Activated CD8-positive, alpha-beta T cell treated with anti-CD3 and anti-CD28 coated beads, Interleukin-2, amount 10 ng/mL, durations not matched to agents 7 days and 5 days (primary cell): ENCODE data around the gene FBXO21. TPM values are rescaled to one million over a fixed set of nuclear protein-coding genes. Genes with fewer than 3 reads are reported as not detected.
"Not testable (repeated sequence)": the region's sequence is repeated elsewhere in the genome, so short reads cannot be mapped to it uniquely, and the experiment has no call there.

Experiments used
- ATAC-seq: fragments of 150-1000 bp; cut with Tn5 transposase; one replicate; pipeline ENCODE4 v1.10.0; 2021; ENCODE audit warnings: moderate library complexity
- CTCF ChIA-PET: fragments of 350-600 bp; sonication (Branson Sonifier 250); formaldehyde crosslinking; loops from one replicate; lab custom pipeline; 2021; ENCODE audit warnings: antibody characterized with exemption; lab: Charles Lee
- POLR2A ChIA-PET: fragments of 350-600 bp; sonication (Branson Sonifier 250); formaldehyde crosslinking; loops from one replicate; lab custom pipeline; 2021; ENCODE audit warnings: antibody characterized with exemption; lab: Charles Lee
- DNase-seq: peaks from one replicate; pipeline ENCODE4 v3.0.0-alpha.2; 2020
- H3K27ac Mint-ChIP-seq: one replicate; pipeline ENCODE4 v1.8.0; 2021; ENCODE audit warnings: mild to moderate bottlenecking, mixed read lengths
- H3K27me3 Mint-ChIP-seq: one replicate; pipeline ENCODE4 v1.8.0; 2021; ENCODE audit warnings: low read depth, mixed read lengths
- H3K36me3 Mint-ChIP-seq: one replicate; pipeline ENCODE4 v1.8.0; 2021; ENCODE audit warnings: low read depth, mixed read lengths
- H3K4me1 Mint-ChIP-seq: one replicate; pipeline ENCODE4 v1.8.0; 2021; ENCODE audit warnings: low read depth, mixed read lengths
- H3K4me3 Mint-ChIP-seq: one replicate; pipeline ENCODE4 v1.8.0; 2021; ENCODE audit warnings: mild to moderate bottlenecking, mixed read lengths
- H3K9me3 Mint-ChIP-seq: one replicate; pipeline ENCODE4 v1.8.0; 2022; ENCODE audit warnings: mixed read lengths; ENCODE audit not compliant: insufficient read depth
- total RNA-seq, 2 experiments: library from RNA; stranded (reverse); gene quantifications; one replicate each; pipeline ENCODE4 v1.2.3, GENCODE V29; 2021

FBXO21 gene
- total RNA-seq, 2 experiments from 2014 or later = 26.3 to 29.6 TPM

- CTCF ChIA-PET = no interaction called here
- H3K27me3 Mint-ChIP-seq = peaks cover 7% of the 10 kb centered on the region
- no peak overlapping the region for H3K4me3 Mint-ChIP-seq
- no peak for DNase-seq
- POLR2A ChIA-PET = no interaction called here
- H3K4me1 Mint-ChIP-seq = no peaks in the 10 kb centered on the region
- H3K36me3 Mint-ChIP-seq = no peaks in the 10 kb centered on the region
- ATAC-seq = no peak
- no peak overlapping the region for H3K27ac Mint-ChIP-seq
- no peaks in the 10 kb centered on the region for H3K9me3 Mint-ChIP-seq
Measured at GRCh38 chr12:117214797-117215196, 24.5 kb upstream of the FBXO21 start.

- ChIA-PET POLR2A (no interaction called here), CTCF (interaction anchor here (0.7 to 1.8 kb wide), 6 partner anchors 11 to 1406 kb away, joined by 3 to 6 read pairs (median 3); no protein-coding TSS in a partner anchor)
- Mint-ChIP-seq H3K36me3 (no peaks in the 10 kb centered on the region), H3K4me1 (no peaks in the 10 kb centered on the region), H3K9me3 (no peaks in the 10 kb centered on the region), H3K4me3 (no peak overlapping the region), H3K27me3 (peaks cover 6% of the 10 kb centered on the region), H3K27ac (no peak overlapping the region)
- ATAC-seq (no peak), DNase-seq (no peak)
Measured at GRCh38 chr12:117213295-117213808, 23.1 kb upstream of the FBXO21 start.

- no peaks in the 10 kb centered on the region for H3K4me1 Mint-ChIP-seq
- H3K36me3 Mint-ChIP-seq = no peaks in the 10 kb centered on the region
- DNase-seq (peak; percentile 76), ATAC-seq (peak; percentile 73)
- H3K27ac Mint-ChIP-seq = no peak overlapping the region
- ChIA-PET POLR2A (no interaction called here), CTCF (interaction anchor here (0.7 to 1.8 kb wide), 8 partner anchors 11 to 1405 kb away, joined by 3 to 6 read pairs (median 3); no protein-coding TSS in a partner anchor)
- H3K27me3 Mint-ChIP-seq = peaks cover 8% of the 10 kb centered on the region
- H3K9me3 Mint-ChIP-seq = no peaks in the 10 kb centered on the region
- no peak overlapping the region for H3K4me3 Mint-ChIP-seq
Measured at GRCh38 chr12:117212563-117213190, 22.4 kb upstream of the FBXO21 start.

- no peak overlapping the region for H3K27ac Mint-ChIP-seq
- no peaks in the 10 kb centered on the region for H3K9me3 Mint-ChIP-seq
- ChIA-PET CTCF (interaction anchor here (1.1 to 1.7 kb wide), 3 partner anchors 9 to 26 kb away, joined by 3 read pairs; no protein-coding TSS in a partner anchor), POLR2A (interaction anchor here (0.6 kb wide), 1 partner anchor 1086 kb away, joined by 3 read pairs; no protein-coding TSS in a partner anchor)
- ATAC-seq (no peak), DNase-seq (no peak)
- H3K27me3 Mint-ChIP-seq = peaks cover 10% of the 10 kb centered on the region
- H3K36me3 Mint-ChIP-seq = no peaks in the 10 kb centered on the region
- H3K4me3 Mint-ChIP-seq = no peak overlapping the region
- no peaks in the 10 kb centered on the region for H3K4me1 Mint-ChIP-seq
Measured at GRCh38 chr12:117210266-117210918, 20.1 kb upstream of the FBXO21 start.

GRCh38 chr12:117209626-117210025, 19.4 kb upstream of the FBXO21 start:
- Mint-ChIP-seq H3K9me3 (no peaks in the 10 kb centered on the region), H3K36me3 (no peaks in the 10 kb centered on the region), H3K27ac (no peak overlapping the region), H3K4me3 (no peak overlapping the region), H3K4me1 (no peaks in the 10 kb centered on the region), H3K27me3 (peaks cover 10% of the 10 kb centered on the region)
- POLR2A ChIA-PET = no interaction called here
- CTCF ChIA-PET = no interaction called here
- DNase-seq (no peak), ATAC-seq (no peak)

- DNase-seq = no peak
- ChIA-PET POLR2A (no interaction called here), CTCF (no interaction called here)
- H3K27me3 Mint-ChIP-seq = peaks cover 10% of the 10 kb centered on the region
- no peak for ATAC-seq
- H3K27ac Mint-ChIP-seq = no peak overlapping the region
- H3K4me1 Mint-ChIP-seq = no peaks in the 10 kb centered on the region
- no peak overlapping the region for H3K4me3 Mint-ChIP-seq
- no peaks in the 10 kb centered on the region for H3K36me3 Mint-ChIP-seq
- no peaks in the 10 kb centered on the region for H3K9me3 Mint-ChIP-seq
Measured at GRCh38 chr12:117208811-117209455, 18.7 kb upstream of the FBXO21 start.

GRCh38 chr12:117208206-117208605, 17.9 kb upstream of the FBXO21 start:
- DNase-seq = no peak
- ChIA-PET POLR2A (no interaction called here), CTCF (no interaction called here)
- no peak for ATAC-seq
- Mint-ChIP-seq H3K36me3 (no peaks in the 10 kb centered on the region), H3K27me3 (peaks cover 10% of the 10 kb centered on the region), H3K27ac (no peak overlapping the region), H3K9me3 (no peaks in the 10 kb centered on the region), H3K4me3 (no peak overlapping the region), H3K4me1 (no peaks in the 10 kb centered on the region)

GRCh38 chr12:117207675-117208074, 17.4 kb upstream of the FBXO21 start:
- ATAC-seq = no peak
- H3K36me3 Mint-ChIP-seq = no peaks in the 10 kb centered on the region
- H3K27me3 Mint-ChIP-seq = peaks cover 9% of the 10 kb centered on the region
- no peak for DNase-seq
- H3K4me1 Mint-ChIP-seq = no peaks in the 10 kb centered on the region
- H3K27ac Mint-ChIP-seq = no peak overlapping the region
- H3K9me3 Mint-ChIP-seq = no peaks in the 10 kb centered on the region
- ChIA-PET CTCF (no interaction called here), POLR2A (interaction anchor here (0.6 kb wide), 1 partner anchor 54 kb away, joined by 3 read pairs; no protein-coding TSS in a partner anchor)
- no peak overlapping the region for H3K4me3 Mint-ChIP-seq

GRCh38 chr12:117202556-117202955, 12.3 kb upstream of the FBXO21 start:
- H3K4me3 Mint-ChIP-seq = no peak overlapping the region
- POLR2A ChIA-PET = no interaction called here
- no peak for ATAC-seq
- no peaks in the 10 kb centered on the region for H3K9me3 Mint-ChIP-seq
- CTCF ChIA-PET = no interaction called here
- no peak for DNase-seq
- H3K36me3 Mint-ChIP-seq = no peaks in the 10 kb centered on the region
- H3K27me3 Mint-ChIP-seq = peaks cover 4% of the 10 kb centered on the region
- H3K27ac Mint-ChIP-seq = no peak overlapping the region
- H3K4me1 Mint-ChIP-seq = no peaks in the 10 kb centered on the region

- CTCF ChIA-PET = interaction anchor here (0.9 kb wide), 1 partner anchor 11 kb away, joined by 3 read pairs; no protein-coding TSS in a partner anchor
Measured at GRCh38 chr12:117202033-117202432, 11.8 kb upstream of the FBXO21 start.

GRCh38 chr12:117199956-117200744, 9.9 kb upstream of the FBXO21 start:
- H3K4me3 Mint-ChIP-seq, POLR2A ChIA-PET: not testable (repeated sequence)

More at GRCh38 chr12:117202033-117202432, 11.8 kb upstream of the FBXO21 start:
- no peaks in the 10 kb centered on the region for H3K9me3 Mint-ChIP-seq
- ATAC-seq (no peak), DNase-seq (no peak)
- H3K4me1 Mint-ChIP-seq = no peaks in the 10 kb centered on the region
- no peaks in the 10 kb centered on the region for H3K36me3 Mint-ChIP-seq
- POLR2A ChIA-PET = no interaction called here
- no peak overlapping the region for H3K4me3 Mint-ChIP-seq
- H3K27ac Mint-ChIP-seq = no peak overlapping the region
- H3K27me3 Mint-ChIP-seq = peaks cover 4% of the 10 kb centered on the region

More at GRCh38 chr12:117199956-117200744, 9.9 kb upstream of the FBXO21 start:
- H3K36me3 Mint-ChIP-seq, DNase-seq, H3K9me3 Mint-ChIP-seq, H3K4me1 Mint-ChIP-seq, H3K27ac Mint-ChIP-seq, H3K27me3 Mint-ChIP-seq, ATAC-seq: not testable (repeated sequence)
- CTCF ChIA-PET = interaction anchor here (1.3 kb wide), 1 partner anchor 36 kb away, joined by 4 read pairs; no protein-coding TSS in a partner anchor
